ENCODE results near the gene GRAMD4.

DNA sequence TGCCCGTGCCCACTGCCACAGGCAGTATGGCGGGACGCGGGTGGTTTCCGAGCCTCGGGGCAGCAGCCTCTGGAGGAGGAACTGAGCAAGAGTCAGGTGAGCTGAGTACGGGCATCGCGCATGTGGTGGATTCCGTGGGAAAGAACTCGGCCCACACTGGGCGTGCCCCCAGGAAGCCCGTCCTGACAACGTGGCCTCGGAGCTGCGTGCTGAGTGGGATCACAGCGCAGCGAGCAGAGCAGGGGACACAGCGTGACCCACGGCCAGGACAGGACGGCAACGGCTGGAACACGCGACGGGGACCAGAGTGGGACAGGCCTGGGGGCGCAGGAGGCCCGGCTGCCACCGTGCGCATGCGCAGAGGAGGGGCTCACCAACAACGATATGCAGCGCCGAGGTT, 81.1 kb downstream of the GRAMD4 start:
- TF ChIP-seq, protein P1, sequence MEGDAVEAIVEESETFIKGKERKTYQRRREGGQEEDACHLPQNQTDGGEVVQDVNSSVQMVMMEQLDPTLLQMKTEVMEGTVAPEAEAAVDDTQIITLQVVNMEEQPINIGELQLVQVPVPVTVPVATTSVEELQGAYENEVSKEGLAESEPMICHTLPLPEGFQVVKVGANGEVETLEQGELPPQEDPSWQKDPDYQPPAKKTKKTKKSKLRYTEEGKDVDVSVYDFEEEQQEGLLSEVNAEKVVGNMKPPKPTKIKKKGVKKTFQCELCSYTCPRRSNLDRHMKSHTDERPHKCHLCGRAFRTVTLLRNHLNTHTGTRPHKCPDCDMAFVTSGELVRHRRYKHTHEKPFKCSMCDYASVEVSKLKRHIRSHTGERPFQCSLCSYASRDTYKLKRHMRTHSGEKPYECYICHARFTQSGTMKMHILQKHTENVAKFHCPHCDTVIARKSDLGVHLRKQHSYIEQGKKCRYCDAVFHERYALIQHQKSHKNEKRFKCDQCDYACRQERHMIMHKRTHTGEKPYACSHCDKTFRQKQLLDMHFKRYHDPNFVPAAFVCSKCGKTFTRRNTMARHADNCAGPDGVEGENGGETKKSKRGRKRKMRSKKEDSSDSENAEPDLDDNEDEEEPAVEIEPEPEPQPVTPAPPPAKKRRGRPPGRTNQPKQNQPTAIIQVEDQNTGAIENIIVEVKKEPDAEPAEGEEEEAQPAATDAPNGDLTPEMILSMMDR (IDR thresholded peaks at IDR 0.05) = no peak
- TF ChIP-seq POLR2AphosphoS5 (IDR thresholded peaks at IDR 0.05) = no peak

Measured in breast epithelium (tissue), 3 donors.